ENCODE results near the gene FBXO24.

The FBXO24 gene

GRCh38 chr7:100626055-100626454 lies 39.9 kb downstream of the FBXO24 start:
- no peak for DNase-seq

GRCh38 chr7:100626530-100627237 lies 40.6 kb downstream of the FBXO24 start:
- peak; percentile 70 for DNase-seq

GRCh38 chr7:100627238-100627549 lies 41.1 kb downstream of the FBXO24 start:
- no peak for DNase-seq

- no peak for DNase-seq
Observed at GRCh38 chr7:100629117-100629716, 43.1 kb downstream of the FBXO24 start.

GRCh38 chr7:100630066-100630465 lies 43.9 kb downstream of the FBXO24 start:
- no peak for DNase-seq

- DNase-seq: peak; percentile 56
Observed at GRCh38 chr7:100632951-100633717, 47.0 kb downstream of the FBXO24 start.

GRCh38 chr7:100639995-100640516 lies 53.9 kb downstream of the FBXO24 start:
- no peak for DNase-seq

GRCh38 chr7:100640517-100641440 lies 54.7 kb downstream of the FBXO24 start:
- no peak for DNase-seq

GRCh38 chr7:100641463-100641859 lies 55.3 kb downstream of the FBXO24 start, which contains the start of gene TFR2:
Gene TFR2 (minus strand): TSS chr7:100641552. CDS start chr7:100641509, 43 bp downstream.
- no peak for DNase-seq

GRCh38 chr7:100641860-100642533 lies 55.9 kb downstream of the FBXO24 start:
- no peak for DNase-seq

GRCh38 chr7:100642534-100642907 lies 56.4 kb downstream of the FBXO24 start:
- DNase-seq: no peak

- DNase-seq: no peak
Observed at GRCh38 chr7:100649826-100650565, 63.9 kb downstream of the FBXO24 start.

All from COR-L47 (cell line).